Measurements from ENCODE around the gene CAVIN4.

CAVIN4 gene, protein sequence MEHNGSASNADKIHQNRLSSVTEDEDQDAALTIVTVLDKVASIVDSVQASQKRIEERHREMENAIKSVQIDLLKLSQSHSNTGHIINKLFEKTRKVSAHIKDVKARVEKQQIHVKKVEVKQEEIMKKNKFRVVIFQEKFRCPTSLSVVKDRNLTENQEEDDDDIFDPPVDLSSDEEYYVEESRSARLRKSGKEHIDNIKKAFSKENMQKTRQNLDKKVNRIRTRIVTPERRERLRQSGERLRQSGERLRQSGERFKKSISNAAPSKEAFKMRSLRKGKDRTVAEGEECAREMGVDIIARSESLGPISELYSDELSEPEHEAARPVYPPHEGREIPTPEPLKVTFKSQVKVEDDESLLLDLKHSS

DNA sequence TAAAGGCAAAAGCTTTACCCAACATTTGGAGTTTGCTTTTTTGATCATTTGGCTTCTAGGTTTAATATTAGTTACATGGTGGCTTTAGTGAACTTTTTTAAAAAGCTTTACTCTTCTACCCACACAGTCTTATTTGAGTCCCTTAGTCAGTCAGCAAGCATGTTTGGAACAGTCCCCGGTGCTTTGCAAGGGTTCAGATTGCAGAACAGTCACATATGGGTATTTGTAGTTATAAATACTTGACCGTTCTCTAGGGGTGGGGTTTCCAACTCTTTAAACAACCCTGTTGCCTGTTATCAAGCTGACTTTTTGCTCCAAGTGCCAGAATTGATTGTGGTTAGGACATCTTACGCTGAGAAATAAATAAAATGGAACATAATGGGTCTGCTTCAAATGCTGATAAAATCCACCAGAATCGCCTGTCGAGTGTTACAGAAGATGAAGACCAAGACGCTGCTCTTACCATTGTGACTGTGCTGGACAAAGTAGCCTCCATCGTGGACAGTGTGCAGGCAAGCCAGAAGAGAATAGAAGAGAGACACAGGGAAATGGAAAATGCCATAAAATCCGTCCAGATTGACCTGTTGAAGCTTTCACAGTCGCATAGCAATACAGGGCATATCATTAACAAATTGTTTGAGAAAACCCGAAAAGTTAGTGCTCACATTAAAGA lies at the start of gene CAVIN4:
TSS of gene CAVIN4 (plus strand) at position 304 of the 673 bp plus-strand sequence. CDS start at position 369, 65 bp downstream.
- DNase-seq (ENCODE audit: low read depth in 3 of 3) = no peak

DNA sequence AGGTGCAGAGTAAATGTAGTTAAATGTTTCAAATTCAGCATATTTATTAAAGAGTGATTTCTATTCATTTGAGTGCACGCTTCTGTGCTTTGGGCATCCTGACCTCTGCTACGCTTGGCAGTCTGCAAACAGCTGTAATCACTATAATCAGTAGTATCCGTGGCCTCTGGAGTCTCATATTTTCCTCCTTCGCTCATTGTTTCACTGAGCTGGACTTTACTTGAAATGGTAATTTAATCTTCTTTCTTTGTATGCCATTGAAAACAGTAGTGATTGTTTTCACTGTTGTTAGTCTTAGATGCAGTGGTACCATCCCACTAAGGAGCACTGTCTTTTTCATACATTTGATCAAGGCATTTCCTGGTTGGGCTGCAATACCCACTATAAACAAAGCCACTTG lies 43.5 kb upstream of the CAVIN4 start:
- DNase-seq (ENCODE audit: low read depth in 3 of 3) = no peak

DNA sequence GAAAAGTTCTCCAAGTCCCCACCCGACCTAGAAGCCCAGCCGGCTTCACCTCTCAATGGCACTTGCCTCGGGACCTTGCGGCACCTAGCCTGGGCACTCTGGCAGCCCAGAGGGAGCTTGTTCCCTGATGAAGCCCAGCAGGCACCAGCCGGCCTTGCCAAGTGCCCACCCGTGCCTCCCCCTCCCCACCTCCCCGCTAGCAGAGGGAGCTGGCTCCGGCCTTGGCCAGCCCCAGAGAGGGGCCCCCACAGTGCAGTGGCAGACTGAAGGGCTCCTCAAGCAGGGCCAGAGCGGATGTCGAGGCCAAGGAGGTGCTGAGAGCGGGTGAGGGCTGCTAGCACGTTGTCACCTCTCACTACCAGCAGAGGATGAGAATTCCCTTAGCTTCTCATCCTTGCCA lies 37.6 kb upstream of the CAVIN4 start:
- no peak for DNase-seq (ENCODE audit: low read depth in 3 of 3)

DNA sequence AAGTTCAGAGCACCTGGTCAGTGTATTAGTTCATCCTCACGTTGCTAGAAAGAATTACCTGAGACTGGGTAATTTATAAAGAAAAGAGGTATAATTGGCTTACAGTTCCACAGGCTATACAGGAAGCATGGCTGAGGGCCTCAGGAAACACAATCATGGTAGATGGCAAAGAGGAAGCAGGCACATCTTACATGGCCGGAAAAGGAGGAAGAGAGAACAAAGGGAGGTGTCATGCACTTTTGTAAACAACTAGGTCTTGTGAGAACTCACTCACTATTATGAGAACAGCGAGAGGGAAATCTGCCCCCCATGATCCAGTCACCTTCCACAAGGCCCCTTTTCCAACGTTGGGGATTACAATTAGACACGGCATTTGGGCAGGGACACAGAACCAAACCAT lies 28.8 kb upstream of the CAVIN4 start:
- DNase-seq (ENCODE audit: low read depth in 3 of 3) = no peak

DNA sequence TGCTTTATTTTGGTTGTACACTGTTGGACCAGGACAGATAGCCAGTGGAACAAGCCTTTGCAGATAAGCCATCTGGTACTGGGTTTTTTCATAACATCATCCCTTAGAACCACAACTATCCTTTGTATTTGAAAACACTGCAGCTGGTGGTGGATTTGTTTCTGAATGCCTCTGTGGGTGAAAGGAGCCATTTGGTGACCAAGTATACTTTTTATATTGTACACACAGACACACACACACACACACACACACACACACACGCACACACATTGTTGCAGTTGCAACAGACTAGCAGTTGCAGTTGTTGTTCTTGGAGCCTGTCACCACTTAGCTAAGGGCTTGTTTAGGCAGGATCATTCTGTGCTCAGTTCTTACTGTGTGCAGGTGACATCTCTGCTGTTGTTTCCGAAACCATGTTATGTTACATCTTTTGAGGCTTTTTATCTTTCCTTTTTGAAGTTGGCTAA lies 22.9 kb upstream of the CAVIN4 start:
- DNase-seq (ENCODE audit: low read depth in 3 of 3) = no peak

DNA sequence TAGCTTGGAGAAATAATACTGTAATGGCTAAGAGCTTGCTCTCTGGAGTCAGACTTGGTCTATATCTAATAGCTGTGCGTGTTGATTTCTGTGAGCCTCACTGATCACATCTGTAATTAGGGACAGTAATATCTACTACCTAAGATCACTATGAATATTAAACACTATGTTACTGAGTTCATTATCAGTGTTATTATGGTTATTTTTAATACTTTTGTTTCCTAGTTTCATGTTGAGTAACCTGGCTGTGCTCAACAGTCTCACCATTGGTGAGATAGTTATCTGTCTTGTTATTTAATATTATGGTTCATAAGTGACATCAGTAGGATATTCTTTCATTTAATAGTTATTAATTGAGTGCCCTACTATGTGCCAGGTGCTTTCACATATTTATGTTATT lies 22.4 kb upstream of the CAVIN4 start:
- DNase-seq (ENCODE audit: low read depth in 3 of 3) = no peak

DNA sequence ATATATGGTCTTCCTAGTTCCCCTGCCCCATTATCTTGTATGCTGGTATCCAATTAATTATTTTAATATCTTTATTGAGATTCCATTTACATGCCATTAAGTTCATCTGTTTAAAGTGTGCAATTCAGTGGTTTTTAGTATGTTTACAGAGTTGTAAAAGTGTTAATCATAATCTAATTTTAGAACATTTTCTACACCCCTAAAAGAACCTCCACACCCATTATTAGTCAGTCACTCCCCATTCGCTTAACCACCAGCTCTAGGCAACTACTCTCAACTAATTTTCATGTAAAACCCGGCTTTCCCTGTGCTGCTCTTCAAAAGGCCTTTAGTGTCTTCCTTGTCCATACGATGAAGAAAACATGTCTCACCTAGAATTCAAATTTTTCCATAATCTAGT lies 20.8 kb upstream of the CAVIN4 start:
- no peak for DNase-seq (ENCODE audit: low read depth in 3 of 3)

DNA sequence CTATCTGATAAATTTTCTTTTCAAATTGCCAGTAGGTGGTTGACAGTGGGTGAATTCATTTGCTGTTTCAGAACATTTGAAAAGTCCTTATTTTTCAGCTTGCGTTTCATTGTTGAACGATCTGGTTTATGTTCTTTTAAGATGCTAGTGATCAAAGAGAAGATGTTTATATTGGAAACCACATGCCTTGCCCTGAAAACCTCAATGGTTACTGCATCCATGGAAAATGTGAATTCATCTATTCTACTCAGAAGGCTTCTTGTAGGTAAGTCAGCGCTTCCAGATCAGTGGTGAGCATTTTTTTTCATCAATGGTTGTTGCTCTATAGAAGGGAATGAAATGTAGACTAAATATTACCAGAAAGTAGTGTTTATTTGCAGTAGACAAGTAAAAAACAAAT lies 16.6 kb upstream of the CAVIN4 start:
- DNase-seq (ENCODE audit: low read depth in 3 of 3) = no peak

DNA sequence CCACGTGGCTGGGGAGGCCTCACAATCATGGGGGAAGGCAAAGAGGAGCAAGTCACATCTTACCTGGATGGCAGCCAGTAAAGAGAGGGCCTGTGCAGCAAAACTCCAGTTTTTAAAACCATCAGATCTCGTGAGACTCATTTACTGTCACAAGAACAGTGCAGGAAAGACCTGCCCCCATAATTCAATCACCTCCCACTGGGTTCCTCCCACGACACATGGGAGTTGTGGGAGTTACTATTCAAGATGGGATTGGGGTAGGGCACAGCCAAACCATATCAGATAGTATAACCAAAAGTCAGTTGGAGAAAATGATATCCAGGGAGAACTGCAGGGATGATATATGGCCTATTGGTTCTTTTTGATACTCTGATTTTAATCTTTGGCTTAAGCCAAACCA lies 10.0 kb upstream of the CAVIN4 start:
- DNase-seq (ENCODE audit: low read depth in 3 of 3) = no peak

DNA sequence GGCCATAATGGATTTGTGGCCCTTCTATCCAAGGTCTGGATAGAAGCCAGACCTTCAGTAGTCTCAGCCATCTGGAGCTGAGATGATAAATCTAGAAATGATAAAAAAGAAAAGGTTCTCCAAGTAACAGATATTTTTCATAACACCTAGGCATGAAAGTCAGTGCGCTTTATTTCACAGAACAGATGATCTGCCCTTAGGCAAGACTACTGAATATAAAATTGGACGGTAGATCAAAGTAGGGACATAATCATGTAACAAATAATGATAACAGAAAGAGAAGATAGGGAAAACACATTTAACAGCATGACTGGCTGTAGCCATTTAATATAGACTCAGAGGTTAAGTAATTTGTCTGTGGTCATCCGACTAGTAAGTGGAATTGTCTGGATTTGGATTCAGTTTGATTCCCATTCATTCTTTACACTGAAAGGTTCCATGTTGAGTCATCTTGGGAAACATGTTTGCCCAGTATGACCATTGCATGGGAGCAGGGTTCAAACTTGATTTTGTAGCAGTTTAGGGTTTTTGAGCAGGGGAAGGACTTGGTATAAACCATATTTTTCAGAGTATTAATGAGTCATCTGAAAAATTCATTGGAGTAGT lies 4.1 kb upstream of the CAVIN4 start:
- no peak for DNase-seq (ENCODE audit: low read depth in 3 of 3)

DNA sequence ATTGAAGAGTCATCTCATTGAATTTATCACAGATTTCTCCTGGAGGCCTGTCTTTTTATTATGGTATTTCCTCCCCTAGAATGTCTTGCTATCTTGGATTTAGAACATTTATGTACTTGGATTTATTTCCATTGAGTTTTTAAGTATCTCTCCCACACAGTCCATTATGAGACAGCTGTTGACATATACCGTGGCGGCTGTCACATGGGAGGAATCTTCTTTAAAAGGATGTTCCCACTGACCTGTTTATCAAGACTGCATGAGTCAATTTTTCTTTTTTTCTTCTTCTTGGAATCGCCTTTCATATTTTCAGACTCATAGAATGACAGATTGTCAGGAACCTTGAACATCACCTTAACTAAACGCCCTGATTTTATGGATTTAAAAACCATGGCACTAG lies 2.9 kb upstream of the CAVIN4 start:
- no peak for DNase-seq (ENCODE audit: low read depth in 3 of 3)

DNA sequence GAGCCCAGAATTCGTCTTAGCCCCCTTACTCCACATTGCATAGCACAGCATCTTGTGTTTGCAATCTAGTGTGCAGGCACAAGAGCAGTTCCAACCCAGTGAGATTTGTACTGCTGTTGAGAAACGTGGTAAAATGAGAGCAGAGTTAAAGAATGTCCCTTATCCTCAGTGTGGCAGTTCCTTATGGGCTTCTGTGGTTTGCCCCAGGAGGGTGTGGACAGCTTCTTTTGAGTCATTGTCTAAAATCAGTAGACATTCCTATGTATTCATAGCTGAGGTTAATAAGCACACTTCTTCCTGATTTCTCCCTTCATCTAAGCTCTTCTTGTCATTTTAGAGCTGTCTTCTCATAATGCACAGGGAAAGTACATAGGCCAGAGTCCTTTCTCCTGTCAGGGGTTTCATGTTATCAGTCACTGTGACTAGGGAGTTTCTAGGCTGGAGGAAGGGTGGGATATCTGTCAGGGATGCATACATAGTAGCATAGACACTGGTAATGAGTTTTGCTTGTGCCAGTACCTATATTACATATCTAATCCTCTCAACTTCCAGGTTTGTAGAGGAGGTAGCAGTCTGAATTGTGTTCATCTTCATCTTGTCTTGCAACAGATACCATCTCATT lies 2.0 kb upstream of the CAVIN4 start:
- DNase-seq (ENCODE audit: low read depth in 3 of 3) = no peak

DNA sequence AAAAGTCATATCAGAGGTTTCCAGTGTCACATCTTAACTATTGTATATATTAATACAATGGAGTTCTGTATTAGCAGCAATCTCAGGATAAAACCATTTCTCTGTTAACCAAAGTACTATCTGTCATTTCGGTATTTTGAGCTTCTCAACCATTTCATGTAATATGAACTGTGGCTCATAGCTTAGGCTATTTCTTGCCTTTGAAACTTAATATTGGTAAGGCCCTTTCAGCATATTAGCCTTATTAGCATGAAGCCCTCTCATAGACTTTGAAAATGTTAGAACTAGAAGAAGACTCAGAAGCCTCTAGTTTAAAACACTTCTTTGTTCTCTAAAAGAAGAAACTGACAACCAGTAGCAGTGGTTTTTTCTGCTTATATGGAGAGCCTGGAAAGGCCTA lies 731 bp downstream of the CAVIN4 start:
- DNase-seq (ENCODE audit: low read depth in 3 of 3) = no peak

DNA sequence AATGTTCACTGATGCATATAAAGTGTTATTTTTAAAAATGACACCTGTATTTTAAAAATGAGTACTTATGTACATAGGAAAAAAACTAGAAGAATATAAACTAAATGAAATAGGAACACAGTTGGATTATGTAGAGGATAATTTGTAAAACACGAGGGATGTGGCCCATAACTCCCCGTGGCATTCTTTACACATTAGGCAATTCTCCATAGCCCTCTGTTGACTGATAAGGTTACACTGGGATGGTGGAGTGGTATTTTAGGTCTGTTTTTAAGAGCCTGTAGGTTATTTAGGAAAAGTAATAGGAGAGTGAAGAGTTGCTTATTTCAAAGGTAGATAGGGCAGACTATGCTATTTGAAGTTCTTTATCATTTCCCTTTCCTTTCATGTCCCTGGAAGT lies 1.8 kb downstream of the CAVIN4 start:
- DNase-seq (ENCODE audit: low read depth in 3 of 3) = no peak

DNA sequence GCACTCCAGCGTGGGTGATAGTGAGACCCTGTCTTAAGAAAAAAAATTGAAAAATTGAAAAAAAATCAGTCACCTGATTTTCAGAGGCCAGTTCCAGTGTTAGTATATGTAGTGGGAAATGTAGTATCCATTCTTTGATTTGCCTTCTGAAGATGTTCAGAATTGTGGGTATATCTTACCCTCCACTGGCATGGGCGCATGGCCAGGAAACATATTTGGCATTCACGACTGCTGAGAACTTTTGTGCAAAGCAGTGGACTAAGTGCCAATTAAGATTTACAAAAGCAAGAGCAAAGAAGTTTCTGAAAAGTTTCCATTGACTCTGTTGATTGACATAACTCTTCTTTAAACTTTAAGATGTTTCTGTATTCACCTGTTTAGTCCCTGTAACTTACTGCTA lies 2.4 kb downstream of the CAVIN4 start:
- no peak for DNase-seq (ENCODE audit: low read depth in 3 of 3)

DNA sequence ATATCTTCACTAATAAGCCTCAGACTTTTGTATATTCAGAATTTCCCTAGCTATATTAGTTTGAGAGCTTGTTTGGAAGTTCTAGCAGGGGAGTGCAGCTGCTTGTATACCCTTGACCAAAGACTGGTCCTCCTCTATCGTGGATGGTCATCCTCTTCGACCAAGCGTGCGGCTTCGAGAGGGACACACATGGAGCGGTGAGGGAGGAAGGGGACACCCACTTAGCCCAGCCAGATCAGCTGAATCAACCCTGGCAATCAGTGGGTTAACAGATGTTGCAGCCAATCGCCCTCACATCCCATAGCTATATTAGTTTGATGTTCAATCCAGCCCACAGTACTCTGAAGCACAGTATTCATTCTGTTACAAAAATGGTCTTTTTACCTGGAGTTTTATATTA lies 3.2 kb downstream of the CAVIN4 start:
- DNase-seq (ENCODE audit: low read depth in 3 of 3) = no peak

DNA sequence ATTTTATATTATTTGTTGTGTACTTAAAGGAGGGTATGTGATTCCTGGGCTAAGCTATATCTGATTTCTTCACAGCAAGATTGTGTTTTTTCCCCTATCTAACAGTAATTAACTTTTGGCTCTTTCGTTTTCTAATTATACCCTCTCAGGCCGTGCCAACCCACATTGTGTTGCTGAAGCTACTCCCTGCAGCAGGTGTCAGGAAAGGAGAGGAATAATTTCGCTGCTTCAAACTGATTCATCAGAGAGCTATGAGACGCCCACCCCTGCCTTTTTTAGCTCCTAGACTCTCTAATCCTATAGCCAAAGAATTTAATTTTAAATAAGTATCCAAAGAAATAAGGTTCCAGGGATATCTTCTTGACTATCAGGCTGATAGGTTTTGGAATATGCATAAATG lies 3.8 kb downstream of the CAVIN4 start:
- no peak for DNase-seq (ENCODE audit: low read depth in 3 of 3)

DNA sequence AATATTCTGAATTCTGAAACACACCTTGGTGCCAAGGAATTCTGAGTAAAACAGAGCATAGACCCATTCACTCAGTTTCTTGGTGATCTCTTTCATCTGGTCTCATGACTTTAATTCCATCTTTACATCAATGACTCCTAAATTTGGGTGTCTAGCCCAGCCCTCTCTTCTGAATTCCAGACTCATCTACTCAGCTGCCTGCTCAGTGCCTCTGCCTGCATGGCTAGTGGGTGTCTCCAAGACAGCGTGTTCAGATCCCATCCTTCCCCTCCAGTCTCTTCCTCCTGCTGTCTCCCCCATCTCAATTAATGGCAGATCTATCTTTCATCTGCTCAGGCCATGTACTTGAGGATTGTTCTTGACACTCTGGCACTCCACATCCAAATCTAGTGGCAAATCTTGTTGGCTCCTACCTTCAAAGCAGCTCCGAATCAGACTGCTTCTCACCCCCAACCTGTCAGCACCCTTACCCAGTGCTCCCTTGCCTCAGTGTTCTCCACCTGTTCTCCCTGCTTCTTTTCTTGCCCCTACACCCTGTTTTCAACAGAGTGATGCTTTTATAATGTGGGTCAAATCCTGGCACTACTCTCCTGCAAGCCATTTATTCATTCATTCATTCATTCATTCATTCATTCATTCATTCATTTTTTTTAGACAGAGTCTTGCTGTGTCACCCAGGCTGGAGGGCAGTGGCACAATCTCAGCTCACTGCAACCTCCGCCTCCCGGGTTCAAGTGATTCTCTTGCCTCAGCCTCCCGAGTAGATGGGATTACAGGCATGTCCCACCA lies 5.3 kb downstream of the CAVIN4 start:
- DNase-seq (ENCODE audit: low read depth in 3 of 3) = no peak

DNA sequence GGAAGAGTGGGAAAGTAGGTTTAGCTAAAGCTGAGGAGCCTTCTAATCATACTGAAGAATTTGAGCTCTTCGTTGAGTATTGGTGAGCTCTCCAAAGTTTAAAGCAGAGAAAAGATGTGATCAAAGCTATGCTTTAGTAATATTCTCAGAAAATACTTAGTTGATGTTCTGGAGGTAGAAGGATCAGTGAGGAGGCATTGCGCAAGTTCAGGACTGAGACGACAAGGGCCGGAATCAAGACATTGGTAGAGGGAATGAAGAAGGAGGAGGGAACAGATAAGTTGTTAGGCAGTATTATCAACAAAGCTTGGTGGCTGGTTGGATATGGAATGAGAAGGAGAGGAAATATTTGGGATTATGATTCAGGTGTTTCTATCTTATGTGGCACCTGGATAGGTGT lies 7.1 kb downstream of the CAVIN4 start:
- DNase-seq (ENCODE audit: low read depth in 3 of 3) = no peak

DNA sequence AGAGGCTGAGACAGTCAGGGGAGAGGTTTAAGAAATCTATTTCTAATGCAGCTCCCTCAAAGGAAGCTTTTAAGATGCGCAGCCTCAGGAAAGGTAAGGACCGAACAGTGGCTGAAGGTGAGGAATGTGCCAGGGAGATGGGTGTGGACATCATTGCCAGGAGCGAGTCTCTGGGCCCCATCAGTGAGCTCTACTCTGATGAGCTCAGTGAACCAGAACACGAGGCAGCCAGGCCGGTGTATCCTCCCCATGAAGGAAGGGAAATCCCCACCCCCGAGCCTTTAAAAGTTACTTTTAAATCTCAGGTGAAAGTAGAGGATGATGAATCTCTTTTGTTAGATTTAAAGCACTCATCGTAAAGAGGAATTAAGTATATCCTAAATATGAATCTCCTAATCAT lies 8.2 kb downstream of the CAVIN4 start:
- DNase-seq (ENCODE audit: low read depth in 3 of 3) = no peak

DNA sequence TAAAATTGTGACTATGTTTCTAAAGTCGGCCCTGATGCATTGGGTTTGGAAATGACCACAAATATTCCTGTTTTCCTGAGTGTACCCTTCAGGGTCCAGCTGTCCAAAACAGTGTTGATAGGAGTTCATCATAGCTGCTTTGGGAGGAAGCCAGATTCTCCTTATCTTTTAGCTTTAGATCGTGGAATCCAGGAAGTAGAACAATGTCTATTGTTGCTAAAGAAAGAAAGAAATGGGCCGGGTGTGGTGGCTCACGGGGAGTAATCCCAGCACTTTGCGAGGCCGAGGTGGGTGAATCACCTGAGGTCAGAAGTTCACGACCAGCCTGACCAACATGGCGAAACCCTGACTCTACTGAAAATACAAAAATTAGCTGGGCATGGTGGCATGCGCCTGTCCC lies 9.5 kb downstream of the CAVIN4 start:
- no peak for DNase-seq (ENCODE audit: low read depth in 3 of 3)

DNA sequence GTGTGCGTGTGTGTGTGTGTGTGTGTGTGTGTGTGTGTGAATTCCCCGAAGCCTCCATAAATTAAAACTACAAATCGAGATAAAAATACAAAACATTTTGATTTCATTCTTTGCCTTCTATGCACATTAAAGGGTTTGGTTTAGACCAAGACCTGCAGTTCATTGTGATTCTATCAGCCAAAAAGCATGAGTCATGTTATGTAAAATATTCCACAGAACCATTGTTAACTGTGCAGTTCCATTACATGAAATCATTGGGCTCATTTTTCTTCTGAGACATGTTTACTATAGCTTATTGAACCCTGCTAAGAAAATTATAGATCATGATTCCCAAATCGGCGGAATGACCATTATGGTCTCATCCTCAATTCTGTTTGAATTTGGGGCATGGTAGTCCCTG lies 11.7 kb downstream of the CAVIN4 start:
- DNase-seq (ENCODE audit: low read depth in 3 of 3) = no peak
